ENCODE measurements around the gene CUL7. TPM values are rescaled to one million over a fixed set of nuclear protein-coding genes. Genes with fewer than 3 reads are reported as not detected.

CUL7 gene
- total RNA-seq = 32.7 and 38.7 TPM in 2 replicates

GRCh38 chr6:43053545-43054205 is at the start of gene CUL7:
Gene CUL7 (minus strand): TSS chr6:43053851. CDS start chr6:43052788, 1,063 bp downstream.

GRCh38 chr6:43075670-43076463 is 22.2 kb upstream of the CUL7 start, which contains the start of gene PTK7:
Gene PTK7 (plus strand): TSS chr6:43076314. CDS start chr6:43076489, 175 bp downstream.

DNA sequence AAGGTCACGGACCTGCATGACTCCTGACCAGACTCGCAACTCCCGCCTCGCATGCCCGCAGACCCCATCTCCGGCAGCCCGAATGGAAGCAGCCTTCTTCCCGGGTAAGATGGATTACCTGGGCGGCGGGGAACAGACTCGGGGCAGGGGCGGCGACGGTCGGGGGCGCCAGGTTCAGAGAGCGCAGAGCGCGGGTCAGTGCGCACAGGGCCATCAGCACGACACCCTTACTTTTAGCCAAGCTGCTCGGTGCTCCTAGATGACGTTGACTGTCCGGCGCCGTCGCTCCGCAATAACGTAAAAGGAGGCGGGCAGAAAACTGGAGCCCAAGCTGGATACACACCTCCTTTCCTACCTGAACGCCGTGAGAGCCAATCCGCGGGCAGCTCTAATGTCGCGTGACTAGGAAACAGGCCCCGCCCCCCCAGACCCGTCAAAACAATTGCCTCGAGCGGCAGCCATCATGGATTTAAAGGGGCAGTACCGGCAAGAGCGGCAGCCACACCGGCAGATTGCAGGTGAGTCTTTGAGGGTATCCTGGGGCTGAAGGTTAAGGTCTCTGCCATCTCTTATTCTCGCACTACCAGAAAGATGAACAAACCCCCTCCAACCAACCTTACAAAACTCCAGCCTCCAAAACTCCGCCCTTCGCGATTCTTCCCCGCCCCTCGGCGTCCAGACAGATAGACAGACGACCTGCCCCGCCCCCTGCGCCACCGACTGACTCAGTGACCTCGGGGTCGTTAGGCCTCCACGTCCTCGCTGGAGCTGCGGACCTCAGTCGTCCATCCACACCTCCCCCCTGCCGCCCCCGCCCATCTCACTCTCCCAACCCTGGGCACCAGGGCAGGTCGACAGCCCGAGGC is 5.8 kb upstream of the CUL7 start, which contains the start of the genes KLC4 and MRPL2:
KLC4 (plus strand) TSS at position 464 of the 866 bp plus-strand sequence. CDS start 1,705 bp downstream, outside the sequence.
MRPL2 (minus strand) TSS at position 267 of the 866 bp plus-strand sequence; CDS start at position 214, 53 bp downstream.

DNA sequence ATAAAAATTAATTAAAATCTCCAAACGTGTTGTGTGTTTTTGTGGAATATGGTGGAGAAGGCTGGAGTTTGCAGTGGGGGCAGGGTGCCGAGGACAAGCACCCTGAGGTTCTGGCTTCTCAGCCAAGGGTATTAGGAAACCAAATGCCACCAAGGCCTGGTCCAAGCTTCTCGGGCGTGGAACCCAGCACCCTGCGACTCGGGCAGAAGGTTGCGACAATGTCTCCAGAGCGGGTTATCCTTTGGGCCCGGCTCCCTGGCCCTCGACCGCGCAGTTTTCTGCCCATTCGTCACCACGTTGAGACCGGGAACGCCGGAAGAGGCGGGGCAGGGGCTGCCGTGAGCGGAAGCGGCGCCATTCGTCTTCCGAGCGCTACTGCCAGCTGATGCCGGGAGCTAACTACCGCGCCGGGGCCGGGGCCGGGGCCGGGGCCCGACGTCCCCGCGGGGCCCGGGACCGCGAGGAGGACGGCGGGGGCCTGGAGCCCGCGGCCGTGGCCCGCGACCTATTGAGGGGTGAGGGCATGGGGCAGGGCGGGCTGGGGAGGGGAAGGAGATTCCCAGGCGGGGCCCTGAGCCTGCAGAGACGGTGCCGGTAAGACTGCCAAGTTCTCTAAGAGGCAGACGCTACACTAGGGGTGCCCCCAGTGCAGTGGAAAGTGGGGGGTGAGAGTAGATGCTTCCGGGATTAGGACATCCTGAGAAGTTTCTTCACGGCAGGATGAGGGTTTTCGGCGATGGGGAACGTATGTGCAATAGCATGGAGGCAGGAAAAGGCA is 32.2 kb downstream of the CUL7 start, which contains the start of gene RRP36:
RRP36 (plus strand) TSS at position 354 of the 778 bp plus-strand sequence; CDS start at position 386, 32 bp downstream.

GRCh38 chr6:43013843-43014433 is 39.7 kb downstream of the CUL7 start, which contains the start of the genes KLHDC3 and MEA1:
Gene KLHDC3 (plus strand): TSS chr6:43014249. CDS start chr6:43017193, 2,944 bp downstream.
Gene MEA1 (minus strand): TSS chr6:43013946. CDS start chr6:43013813, 133 bp downstream.

Other genes with a start within 250 kb of the CUL7 start
- gene RPL7L1, start 174.2 kb downstream of the CUL7 start, total RNA-seq = 104 and 121 TPM in 2 replicates
- not detected in 2 replicates for gene PTCRA, start 137.8 kb downstream of the CUL7 start, total RNA-seq
- gene CNPY3, start 124.4 kb downstream of the CUL7 start, total RNA-seq = 30.5 and 54.6 TPM in 2 replicates
- gene GNMT, start 93.1 kb downstream of the CUL7 start, total RNA-seq = not detected in 2 replicates
- gene PEX6, start 74.7 kb downstream of the CUL7 start, total RNA-seq = 16.5 and 60.2 TPM in 2 replicates
- gene PPP2R5D, start 69.3 kb downstream of the CUL7 start, total RNA-seq = 40.9 and 50.6 TPM in 2 replicates
- gene MEA1, start 39.9 kb downstream of the CUL7 start, total RNA-seq = 43.7 and 94.3 TPM in 2 replicates
- gene KLHDC3, start 39.6 kb downstream of the CUL7 start, total RNA-seq = 90.9 and 103 TPM in 2 replicates
- gene RRP36, start 32.2 kb downstream of the CUL7 start, total RNA-seq = 56.5 and 88.6 TPM in 2 replicates
- 35.9 and 41.3 TPM in 2 replicates for gene MRPL2, start 5.6 kb upstream of the CUL7 start, total RNA-seq
- 11.2 and 14.7 TPM in 2 replicates for gene KLC4, start 5.8 kb upstream of the CUL7 start, total RNA-seq
- gene PTK7, start 22.5 kb upstream of the CUL7 start, total RNA-seq = 144 and 240 TPM in 2 replicates
- gene SRF, start 117.4 kb upstream of the CUL7 start, total RNA-seq = 15.6 and 33.6 TPM in 2 replicates
- gene CUL9, start 128.3 kb upstream of the CUL7 start, total RNA-seq = 12.2 and 15.9 TPM in 2 replicates
- 103 and 117 TPM in 2 replicates for gene DNPH1, start 175.6 kb upstream of the CUL7 start, total RNA-seq
- gene TTBK1, start 189.6 kb upstream of the CUL7 start, total RNA-seq = not detected in 2 replicates
- gene SLC22A7, start 244.4 kb upstream of the CUL7 start, total RNA-seq = not detected in 2 replicates

All from epithelial cell of alveolus of lung (primary cell).